ENCODE data around the gene RASSF8.

The RASSF8 gene

GRCh38 chr12:25990495-25990894, 32.0 kb downstream of the RASSF8 start:
- Histone ChIP-seq H3K27me3 (ENCODE audit: low read depth) (no peaks in the 10 kb centered on the region), H3K4me3 (no peak overlapping the region), H3K36me3 (replicated peaks) (no peaks in the 10 kb centered on the region), H3K9me3 (no peaks in the 10 kb centered on the region), H3K4me1 (peaks cover 14% of the 10 kb centered on the region)
- in situ Hi-C loops (cut with MboI; ENCODE audit: low sequenced_read_pairs), result no loop called here
- DNase-seq (ENCODE audit: low spot score in 2 of 2), result no peak

DNA sequence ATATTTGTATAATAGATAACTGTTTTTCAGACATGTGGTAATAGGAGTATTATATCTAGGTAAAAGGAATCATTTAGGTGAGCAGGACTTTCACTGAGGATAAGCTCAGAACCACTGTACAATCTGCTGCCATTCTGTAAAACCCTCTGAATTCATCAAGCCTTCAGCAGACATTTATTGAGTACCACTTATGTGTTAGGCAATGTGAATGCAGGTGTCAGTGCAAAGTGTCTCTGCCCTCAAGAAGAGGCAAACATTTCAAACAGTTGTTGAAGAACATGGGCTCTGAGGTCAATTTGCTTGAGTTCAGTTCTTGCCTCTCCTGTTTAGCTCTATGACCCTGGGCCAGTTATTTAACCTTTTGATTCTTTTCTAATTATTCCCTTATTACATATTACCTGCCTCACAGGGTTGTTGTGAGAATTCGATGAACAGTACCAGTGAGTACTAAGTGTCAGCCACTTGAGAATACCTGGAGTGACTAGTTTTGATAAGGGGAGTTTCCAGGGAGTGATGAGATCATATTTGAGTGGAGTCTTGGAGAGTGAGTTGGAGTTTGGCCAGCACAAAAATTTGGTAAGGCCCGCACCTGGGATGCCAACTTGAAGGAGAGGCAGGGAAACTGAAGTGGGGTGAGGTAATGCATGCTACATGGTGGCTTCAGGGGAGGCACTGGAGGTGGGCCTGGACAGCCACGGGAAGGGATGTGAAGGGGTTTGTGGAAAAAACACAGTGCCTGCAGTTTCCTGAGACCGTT, 33.7 kb downstream of the RASSF8 start:
- H3K4me1 ChIP-seq, result peaks cover 27% of the 10 kb centered on the region
- in situ Hi-C loops (cut with MboI; ENCODE audit: low sequenced_read_pairs), result no loop called here
- no peak overlapping the region for H3K4me3 ChIP-seq
- no peak for DNase-seq (ENCODE audit: low spot score in 2 of 2)
- no peaks in the 10 kb centered on the region for H3K27me3 ChIP-seq (ENCODE audit: low read depth)
- H3K9me3 ChIP-seq, result no peaks in the 10 kb centered on the region
- no peaks in the 10 kb centered on the region for H3K36me3 ChIP-seq (replicated peaks)

- peaks cover 36% of the 10 kb centered on the region for H3K4me1 ChIP-seq
- DNase-seq (ENCODE audit: low spot score in 2 of 2), result no peak
- no peak overlapping the region for H3K4me3 ChIP-seq
Measured at GRCh38 chr12:25993901-25994651, 35.6 kb downstream of the RASSF8 start.

GRCh38 chr12:25994901-25995625, 36.6 kb downstream of the RASSF8 start:
- Histone ChIP-seq H3K4me1 (peaks cover 40% of the 10 kb centered on the region), H3K27me3 (ENCODE audit: low read depth) (no peaks in the 10 kb centered on the region), H3K4me3 (no peak overlapping the region), H3K9me3 (no peaks in the 10 kb centered on the region), H3K36me3 (replicated peaks) (no peaks in the 10 kb centered on the region)
- in situ Hi-C loops (cut with MboI; ENCODE audit: low sequenced_read_pairs), result no loop called here
- no peak for DNase-seq (ENCODE audit: low spot score in 2 of 2)

More at GRCh38 chr12:25993901-25994651, 35.6 kb downstream of the RASSF8 start:
- no peaks in the 10 kb centered on the region for H3K9me3 ChIP-seq
- no peaks in the 10 kb centered on the region for H3K36me3 ChIP-seq (replicated peaks)
- H3K27me3 ChIP-seq (ENCODE audit: low read depth), result no peaks in the 10 kb centered on the region
- in situ Hi-C loops (cut with MboI; ENCODE audit: low sequenced_read_pairs), result no loop called here

DNA sequence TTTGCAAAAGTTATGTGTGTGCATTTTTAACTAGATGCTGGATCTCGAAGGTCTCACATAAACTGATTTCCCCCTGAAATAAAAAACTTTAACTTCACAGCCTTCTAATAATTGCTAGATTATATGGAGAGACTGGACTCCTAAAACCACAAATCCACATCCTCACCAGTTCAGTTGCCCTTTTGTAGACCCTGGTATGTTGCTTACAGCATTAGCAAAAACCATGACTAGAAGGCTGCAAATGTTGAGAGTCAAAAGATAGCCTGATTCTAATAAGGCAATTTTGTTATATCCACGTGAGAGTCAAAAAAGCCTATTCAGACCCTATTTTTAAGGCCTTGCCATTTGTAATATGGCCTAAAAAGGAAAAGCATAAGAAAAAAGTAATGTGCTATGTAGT, 37.4 kb downstream of the RASSF8 start:
- H3K27me3 ChIP-seq (ENCODE audit: low read depth), result no peaks in the 10 kb centered on the region
- H3K36me3 ChIP-seq (replicated peaks), result no peaks in the 10 kb centered on the region
- DNase-seq (ENCODE audit: low spot score in 2 of 2), result no peak
- H3K4me1 ChIP-seq, result peaks cover 40% of the 10 kb centered on the region
- no peaks in the 10 kb centered on the region for H3K9me3 ChIP-seq
- in situ Hi-C loops (cut with MboI; ENCODE audit: low sequenced_read_pairs), result no loop called here
- H3K4me3 ChIP-seq, result no peak overlapping the region

GRCh38 chr12:25996677-25997076, 38.2 kb downstream of the RASSF8 start:
- no peaks in the 10 kb centered on the region for H3K36me3 ChIP-seq (replicated peaks)
- H3K4me1 ChIP-seq, result peaks cover 40% of the 10 kb centered on the region
- in situ Hi-C loops (cut with MboI; ENCODE audit: low sequenced_read_pairs), result no loop called here

DNA sequence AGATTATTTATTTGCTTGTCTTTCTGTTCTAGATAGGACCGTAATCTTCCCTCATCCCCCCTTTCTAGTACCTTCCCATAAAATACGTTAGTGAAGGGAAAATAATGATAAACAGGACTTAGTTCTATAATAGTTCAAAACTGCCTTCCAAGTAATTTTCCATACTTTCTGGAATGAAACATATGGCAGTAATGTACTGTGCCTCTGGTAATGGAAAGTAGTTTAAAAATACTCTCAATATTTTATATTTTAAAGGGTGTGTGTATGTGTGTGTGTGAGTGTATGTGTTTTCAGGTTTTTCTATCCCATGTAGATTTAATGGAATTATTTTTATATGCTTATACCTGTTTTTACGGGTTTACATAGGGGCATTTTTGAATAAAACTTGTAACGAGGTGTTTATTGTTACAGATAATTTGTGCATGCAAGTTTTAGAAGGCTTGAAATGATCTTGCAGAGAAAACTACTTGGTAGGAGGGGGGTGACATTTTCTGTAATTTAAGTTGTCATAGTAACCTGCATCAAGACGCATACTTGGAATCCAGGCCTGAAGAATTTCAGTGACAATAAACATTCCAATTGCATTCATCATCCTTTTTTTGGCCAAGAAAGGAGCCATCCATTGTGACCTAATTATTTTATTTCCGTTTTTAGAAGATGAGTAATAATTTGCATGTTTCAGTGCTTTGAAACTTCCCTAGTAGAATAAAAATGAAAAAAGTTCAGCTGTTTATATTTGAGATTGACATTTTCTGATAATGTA, 38.9 kb downstream of the RASSF8 start:
- no peak overlapping the region for H3K4me3 ChIP-seq
- H3K9me3 ChIP-seq, result no peaks in the 10 kb centered on the region
- H3K36me3 ChIP-seq (replicated peaks), result no peaks in the 10 kb centered on the region
- peaks cover 40% of the 10 kb centered on the region for H3K4me1 ChIP-seq
- no peaks in the 10 kb centered on the region for H3K27me3 ChIP-seq (ENCODE audit: low read depth)
- DNase-seq (ENCODE audit: low spot score in 2 of 2), result peak in 1 of 2 experiments; percentile 73
- in situ Hi-C loops (cut with MboI; ENCODE audit: low sequenced_read_pairs), result no loop called here

More at GRCh38 chr12:25996677-25997076, 38.2 kb downstream of the RASSF8 start:
- DNase-seq (ENCODE audit: low spot score in 2 of 2), result no peak
- Histone ChIP-seq H3K27me3 (ENCODE audit: low read depth) (no peaks in the 10 kb centered on the region), H3K4me3 (no peak overlapping the region), H3K9me3 (no peaks in the 10 kb centered on the region)

DNA sequence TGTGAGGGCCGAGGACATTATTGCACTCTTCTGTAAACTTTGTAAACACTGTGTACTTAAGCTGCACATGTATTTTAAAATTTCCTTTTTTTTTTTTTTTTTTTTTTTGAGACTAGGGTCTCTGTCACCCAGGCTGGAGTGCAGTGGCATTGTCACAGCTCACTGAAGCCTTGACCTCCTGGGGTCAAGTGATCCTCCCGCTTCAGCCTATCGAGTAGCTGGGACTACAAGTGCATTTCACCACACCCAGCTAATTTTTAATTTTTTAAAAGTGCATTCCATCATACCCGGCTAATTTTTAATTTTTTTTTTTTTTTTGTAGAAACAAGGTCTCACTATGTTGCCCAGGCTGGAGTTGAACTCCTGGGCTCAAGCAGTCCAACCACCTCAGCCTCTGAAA, 42.4 kb downstream of the RASSF8 start:
- Histone ChIP-seq H3K4me1 (peaks cover 26% of the 10 kb centered on the region), H3K36me3 (replicated peaks) (no peaks in the 10 kb centered on the region), H3K27me3 (ENCODE audit: low read depth) (no peaks in the 10 kb centered on the region), H3K4me3 (no peak overlapping the region), H3K9me3 (peaks cover 4% of the 10 kb centered on the region; the same call in 1 of the 2 replicates)
- in situ Hi-C loops (cut with MboI; ENCODE audit: low sequenced_read_pairs), result no loop called here
- DNase-seq (ENCODE audit: low spot score in 2 of 2), result no peak

DNA sequence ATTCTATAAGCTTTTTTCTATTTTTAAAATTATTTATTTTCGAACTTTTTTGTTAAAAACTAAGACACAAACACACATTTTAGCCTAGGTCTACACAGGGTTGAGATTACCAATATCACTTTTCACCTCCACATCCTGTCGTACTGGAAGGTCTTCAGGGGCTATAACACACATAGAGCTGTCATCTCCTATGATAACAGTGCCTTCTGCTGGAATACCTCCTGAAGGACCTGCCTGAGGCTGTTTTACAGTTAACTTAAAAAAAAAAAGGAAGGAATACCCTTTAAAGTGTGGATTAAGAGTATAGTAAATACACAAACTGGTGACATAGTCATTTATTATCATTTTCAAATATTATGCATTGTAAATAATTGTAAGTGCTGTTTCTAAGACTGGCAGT, 43.0 kb downstream of the RASSF8 start:
- DNase-seq (ENCODE audit: low spot score in 2 of 2), result no peak
- peaks cover 4% of the 10 kb centered on the region; the same call in 1 of the 2 replicates for H3K9me3 ChIP-seq
- no peak overlapping the region for H3K4me3 ChIP-seq
- peaks cover 20% of the 10 kb centered on the region for H3K4me1 ChIP-seq
- no peaks in the 10 kb centered on the region for H3K27me3 ChIP-seq (ENCODE audit: low read depth)
- no peaks in the 10 kb centered on the region for H3K36me3 ChIP-seq (replicated peaks)
- in situ Hi-C loops (cut with MboI; ENCODE audit: low sequenced_read_pairs), result no loop called here

GRCh38 chr12:26003065-26003464, 44.6 kb downstream of the RASSF8 start:
- DNase-seq (ENCODE audit: low spot score in 2 of 2), result no peak
- peaks cover 11% of the 10 kb centered on the region for H3K4me1 ChIP-seq
- in situ Hi-C loops (cut with MboI; ENCODE audit: low sequenced_read_pairs), result no loop called here
- no peak overlapping the region for H3K4me3 ChIP-seq
- no peaks in the 10 kb centered on the region for H3K27me3 ChIP-seq (ENCODE audit: low read depth)
- no peaks in the 10 kb centered on the region for H3K36me3 ChIP-seq (replicated peaks)
- H3K9me3 ChIP-seq, result peaks cover 4% of the 10 kb centered on the region; the same call in 1 of the 2 replicates

GRCh38 chr12:26007566-26007965, 49.1 kb downstream of the RASSF8 start:
- Histone ChIP-seq H3K4me1 (peaks cover 7% of the 10 kb centered on the region), H3K9me3 (peaks cover 4% of the 10 kb centered on the region; the same call in 1 of the 2 replicates), H3K27me3 (ENCODE audit: low read depth) (no peaks in the 10 kb centered on the region), H3K36me3 (replicated peaks) (no peaks in the 10 kb centered on the region), H3K4me3 (no peak overlapping the region)
- no peak for DNase-seq (ENCODE audit: low spot score in 2 of 2)
- in situ Hi-C loops (cut with MboI; ENCODE audit: low sequenced_read_pairs), result no loop called here

DNA sequence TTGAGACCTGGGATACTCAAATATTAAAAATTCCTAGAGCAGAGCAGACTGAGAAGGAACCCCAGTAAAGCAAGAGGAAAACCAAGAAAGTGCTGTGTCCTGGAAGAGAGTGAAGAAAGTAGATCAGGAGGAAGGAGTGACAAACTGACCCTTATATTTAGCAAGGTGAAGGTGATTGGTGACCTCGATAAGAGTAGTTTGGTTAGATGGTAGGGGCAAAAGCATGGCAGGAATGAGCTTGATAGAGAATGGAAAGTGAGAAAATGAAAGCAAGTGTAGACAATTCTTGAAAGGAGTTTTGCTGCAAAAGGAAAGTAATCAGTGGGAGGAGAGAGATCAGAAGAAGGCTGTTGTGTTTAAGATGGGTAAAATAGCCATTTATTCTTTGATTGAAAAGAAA, 51.1 kb downstream of the RASSF8 start:
- in situ Hi-C loops (cut with MboI; ENCODE audit: low sequenced_read_pairs), result no loop called here
- no peak overlapping the region for H3K4me3 ChIP-seq
- peaks cover 7% of the 10 kb centered on the region for H3K4me1 ChIP-seq

DNA sequence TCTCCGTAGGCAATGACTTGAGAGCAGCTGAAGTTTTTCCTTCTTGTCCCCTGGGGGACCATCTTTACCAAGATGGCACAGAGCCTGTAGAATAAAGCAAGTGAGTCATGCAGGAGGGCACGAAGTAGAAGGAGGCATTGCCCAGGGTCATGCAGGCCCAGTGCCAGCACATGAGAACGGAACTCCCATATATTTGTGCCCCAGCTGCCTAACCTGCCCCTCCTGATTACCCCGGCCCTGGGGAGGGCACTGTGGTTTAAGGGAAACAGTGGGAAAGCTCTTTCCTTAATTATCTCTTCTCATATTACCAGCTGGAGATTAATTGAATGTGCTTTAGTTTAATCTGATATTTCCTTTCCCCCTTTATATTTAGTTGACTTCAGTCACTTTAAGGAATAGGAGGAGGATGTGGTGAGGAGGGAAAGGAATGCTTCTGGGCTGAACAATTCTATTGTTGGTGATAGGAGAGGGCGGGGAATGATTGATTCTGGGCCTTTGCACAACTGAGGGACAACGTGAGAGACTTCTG, 51.9 kb downstream of the RASSF8 start:
- Histone ChIP-seq H3K4me3 (no peak overlapping the region), H3K27me3 (ENCODE audit: low read depth) (no peaks in the 10 kb centered on the region)

More for the DNA sequence above, 51.1 kb downstream of the RASSF8 start:
- H3K9me3 ChIP-seq, result no peaks in the 10 kb centered on the region
- no peaks in the 10 kb centered on the region for H3K36me3 ChIP-seq (replicated peaks)
- DNase-seq (ENCODE audit: low spot score in 2 of 2), result no peak
- H3K27me3 ChIP-seq (ENCODE audit: low read depth), result no peaks in the 10 kb centered on the region

More for the DNA sequence above, 51.9 kb downstream of the RASSF8 start:
- DNase-seq (ENCODE audit: low spot score in 2 of 2), result no peak
- no peaks in the 10 kb centered on the region for H3K36me3 ChIP-seq (replicated peaks)
- no peaks in the 10 kb centered on the region for H3K9me3 ChIP-seq
- in situ Hi-C loops (cut with MboI; ENCODE audit: low sequenced_read_pairs), result no loop called here
- H3K4me1 ChIP-seq, result peaks cover 10% of the 10 kb centered on the region

Measured in HAP-1 (cell line).